Neural cell (in vitro differentiated cells): ENCODE results near the gene GCK. TPM values are rescaled to one million over a fixed set of nuclear protein-coding genes. Genes with fewer than 3 reads are reported as not detected.

Source experiments
- H2AFZ ChIP-seq: fragments of 200-600, 300-800 bp; sonication (generic), shearing (Covaris generic); 2 replicates; pipeline ENCODE4 v1.6.0; 2014; ENCODE audit warnings: low read depth, mild to moderate bottlenecking, antibody characterized with exemption, low read length, moderate library complexity
- H3F3A ChIP-seq: fragments of 200-600 bp; shearing (Covaris generic); 2 replicates; pipeline ENCODE4 v1.6.1; 2016; ENCODE audit warnings: mild to moderate bottlenecking, moderate library complexity, mixed read lengths, antibody characterized with exemption, low read length; ENCODE audit not compliant: insufficient read depth, poor library complexity, severe bottlenecking
- H3K27ac ChIP-seq: fragments of 200-600, 300-800 bp; sonication (generic), shearing (Covaris generic); 2 replicates; pipeline ENCODE4 v1.5.1; 2014; ENCODE audit warnings: mild to moderate bottlenecking, low read length, moderate library complexity
- H3K27me3 ChIP-seq: fragments of 300-800, 200-600 bp; sonication (generic), shearing (Covaris generic); 2 replicates; pipeline ENCODE4 v1.6.0; 2014; ENCODE audit warnings: mild to moderate bottlenecking, low read depth, low read length, moderate library complexity; ENCODE audit not compliant: insufficient read depth
- H3K36me3 ChIP-seq: fragments of 300-800, 200-600 bp; sonication (generic), shearing (Covaris generic); 2 replicates; pipeline ENCODE4 v1.5.1; 2014; ENCODE audit warnings: mild to moderate bottlenecking, antibody characterized with exemption, low read length, moderate library complexity; ENCODE audit not compliant: insufficient read depth
- H3K4me2 ChIP-seq: fragments of 300-800, 200-600 bp; sonication (generic), shearing (Covaris generic); 2 replicates; pipeline ENCODE4 v1.6.0; 2014; ENCODE audit warnings: mild to moderate bottlenecking, low read length
- H3K4me3 ChIP-seq: fragments of 300-800, 200-600 bp; sonication (generic), shearing (Covaris generic); 2 replicates; pipeline ENCODE4 v1.5.1; 2014; ENCODE audit warnings: mild to moderate bottlenecking, low read length, moderate library complexity
- H3K79me2 ChIP-seq: fragments of 200-600 bp; shearing (Covaris generic); replicated peaks from 2 replicates; pipeline ENCODE4 v1.6.0; 2014; ENCODE audit warnings: mild to moderate bottlenecking, low read length, moderate library complexity; ENCODE audit not compliant: insufficient read depth
- H3K9ac ChIP-seq: fragments of 300-800, 200-600 bp; sonication (generic), shearing (Covaris generic); 2 replicates; pipeline ENCODE4 v1.6.1; 2016; ENCODE audit warnings: mild to moderate bottlenecking, low read length, mixed read lengths
- H3K9me2 ChIP-seq: fragments of 200-600 bp; shearing (Covaris generic); 2 replicates; pipeline ENCODE4 v1.6.1; 2016; ENCODE audit warnings: mild to moderate bottlenecking, low read length, mixed read lengths; ENCODE audit not compliant: insufficient read depth
- H3K9me3 ChIP-seq: fragments of 200-600, 300-800 bp; sonication (generic), shearing (Covaris generic); 2 replicates; pipeline ENCODE4 v1.6.1; 2016; ENCODE audit warnings: mild to moderate bottlenecking, mixed run types, low read length, moderate library complexity, mixed read lengths
- H4K20me1 ChIP-seq: fragments of 200-600 bp; shearing (Covaris generic); 2 replicates; pipeline ENCODE4 v1.6.1; 2016; ENCODE audit warnings: mild to moderate bottlenecking, mixed run types; ENCODE audit not compliant: insufficient read depth
- CTCF ChIP-seq: fragments of 450-650 bp; IDR thresholded peaks from 2 replicates; pipeline ENCODE4 v1.5.1; 2014; ENCODE audit warnings: antibody characterized with exemption, mild to moderate bottlenecking, moderate library complexity; ENCODE audit not compliant: poor library complexity, severe bottlenecking
- EP300 ChIP-seq: fragments of 450-650 bp; conservative IDR thresholded peaks from 2 replicates; pipeline ENCODE4 v1.6.1; 2014; ENCODE audit warnings: antibody characterized with exemption, mild to moderate bottlenecking, moderate library complexity; ENCODE audit not compliant: poor library complexity, severe bottlenecking
- EZH2 ChIP-seq: fragments of 200-600, 300-800 bp; shearing (Covaris generic), sonication (generic); IDR thresholded peaks from 2 replicates; pipeline ENCODE4 v1.6.1; 2014; ENCODE audit warnings: antibody characterized with exemption, low read length, borderline replicate concordance, mild to moderate bottlenecking; ENCODE audit not compliant: insufficient read depth, poor library complexity, severe bottlenecking
- MXI1 ChIP-seq: fragments of 450-650 bp; conservative IDR thresholded peaks from 2 replicates; pipeline ENCODE4 v1.6.1; 2014; ENCODE audit warnings: antibody characterized with exemption, mild to moderate bottlenecking; ENCODE audit not compliant: poor library complexity, severe bottlenecking
- POLR2AphosphoS5 ChIP-seq: IDR thresholded peaks from 2 replicates; pipeline ENCODE4 v1.6.1; 2012
- RAD21 ChIP-seq: fragments of 450-650 bp; conservative IDR thresholded peaks from 2 replicates; pipeline ENCODE4 v1.6.1; 2014; ENCODE audit warnings: antibody characterized with exemption, mild to moderate bottlenecking, moderate library complexity
- REST ChIP-seq: IDR thresholded peaks from 2 replicates; pipeline ENCODE4 v1.6.1; 2012; ENCODE audit warnings: borderline replicate concordance
- SMC3 ChIP-seq: fragments of 450-650 bp; conservative IDR thresholded peaks from 2 replicates; pipeline ENCODE4 v1.6.1; 2014; ENCODE audit warnings: antibody characterized with exemption, mild to moderate bottlenecking, moderate library complexity; ENCODE audit not compliant: poor library complexity
- TAF1 ChIP-seq: IDR thresholded peaks from 2 replicates; pipeline ENCODE4 v1.6.1; 2012; ENCODE audit warnings: low read depth
- polyA plus RNA-seq: library from polyadenylated mRNA; depleted of rRNA; stranded (reverse); fragments of >200 nt; gene quantifications from 2 replicates; pipeline ENCODE4 v1.2.3, GENCODE V29; 2014

Gene GCK
- polyA plus RNA-seq, 1 donor from 2014 or later = 7.4 TPM

DNA sequence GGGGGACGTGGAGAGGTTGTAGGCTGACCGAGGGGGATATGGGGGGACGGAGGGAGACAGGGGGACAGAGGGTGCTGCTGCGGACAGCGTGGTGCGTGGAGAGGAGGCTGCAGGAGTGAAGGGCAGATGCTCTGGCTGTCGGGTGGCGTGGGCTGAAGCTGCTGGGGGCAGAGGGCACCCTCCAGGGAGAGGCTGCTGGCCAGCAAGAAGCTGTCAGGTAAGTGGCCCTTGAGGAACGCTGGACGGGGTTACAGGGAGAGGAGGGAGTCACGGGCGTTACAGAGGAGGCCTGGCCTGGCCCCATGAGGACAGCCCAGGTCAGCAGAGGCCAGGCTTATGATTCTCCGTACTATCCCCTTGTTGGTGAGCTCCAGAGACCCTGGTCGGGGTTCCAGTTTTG lies 38.7 kb upstream of the GCK start:
- Histone ChIP-seq H2AFZ (no peak overlapping the region), H3K9ac (no peak overlapping the region), H4K20me1 (no peaks in the 10 kb centered on the region), H3K4me2 (no peak overlapping the region), H3K4me3 (no peak overlapping the region), H3F3A (no peaks in the 10 kb centered on the region), H3K27ac (no peak overlapping the region), H3K9me3 (no peaks in the 10 kb centered on the region), H3K9me2 (no peaks in the 10 kb centered on the region), H3K27me3 (no peaks in the 10 kb centered on the region), H3K36me3 (no peaks in the 10 kb centered on the region), H3K79me2 (no peaks in the 10 kb centered on the region)
- TF ChIP-seq RAD21 (no peak), TAF1 (no peak)

GRCh38 chr7:44226396-44226753 lies 37.1 kb upstream of the GCK start:
- Histone ChIP-seq H3K9me2 (no peaks in the 10 kb centered on the region), H3K9ac (no peak overlapping the region), H3K4me2 (no peak overlapping the region), H3K27ac (no peak overlapping the region), H3K9me3 (no peaks in the 10 kb centered on the region), H3K27me3 (no peaks in the 10 kb centered on the region), H3K4me3 (no peak overlapping the region), H2AFZ (no peak overlapping the region), H3K79me2 (no peaks in the 10 kb centered on the region), H3K36me3 (no peaks in the 10 kb centered on the region), H4K20me1 (no peaks in the 10 kb centered on the region), H3F3A (no peaks in the 10 kb centered on the region)
- TF ChIP-seq REST = no peak
- no peak for TF ChIP-seq RAD21
- no peak for TF ChIP-seq TAF1
- TF ChIP-seq EP300 = no peak
- no peak for TF ChIP-seq SMC3
- TF ChIP-seq CTCF = no peak
- no peak for TF ChIP-seq EZH2
- no peak for TF ChIP-seq POLR2AphosphoS5
- TF ChIP-seq MXI1 = no peak
